IPS-NIHi11 (cell line): ENCODE measurements around the gene CLEC4M.
"Not testable (repeated sequence)": the region's sequence is repeated elsewhere in the genome, so short reads cannot be mapped to it uniquely, and the experiment has no call there.

Experiments
- DNase-seq: peaks from one replicate; pipeline ENCODE4 v3.0.0; 2012; ENCODE audit warnings: mixed read lengths, low spot score

Gene CLEC4M

GRCh38 chr19:7773841-7774240, 10.8 kb downstream of the CLEC4M start:
- DNase-seq: no peak

- no peak for DNase-seq
Measured at GRCh38 chr19:7775761-7776160, 12.7 kb downstream of the CLEC4M start.

- DNase-seq: no peak
Measured at GRCh38 chr19:7778081-7778480, 15.0 kb downstream of the CLEC4M start.

- no peak for DNase-seq
Measured at GRCh38 chr19:7779631-7780486, 16.8 kb downstream of the CLEC4M start.

- DNase-seq: no peak
Measured at GRCh38 chr19:7781157-7781556, 18.1 kb downstream of the CLEC4M start.

- no peak for DNase-seq
Measured at GRCh38 chr19:7783991-7784423, 21.0 kb downstream of the CLEC4M start.

GRCh38 chr19:7784856-7785255, 21.8 kb downstream of the CLEC4M start:
- DNase-seq: no peak

- peak; percentile 66 for DNase-seq
Measured at GRCh38 chr19:7787141-7787540, 24.1 kb downstream of the CLEC4M start.

- DNase-seq: no peak
Measured at GRCh38 chr19:7787602-7788177, 24.6 kb downstream of the CLEC4M start.

- DNase-seq: peak; percentile 27
Measured at GRCh38 chr19:7788178-7788932, 25.3 kb downstream of the CLEC4M start.

- no peak for DNase-seq
Measured at GRCh38 chr19:7788933-7789323, 25.9 kb downstream of the CLEC4M start.

- DNase-seq: peak; percentile 83
Measured at GRCh38 chr19:7789447-7789846, 26.4 kb downstream of the CLEC4M start.

- DNase-seq: no peak
Measured at GRCh38 chr19:7790416-7790815, 27.4 kb downstream of the CLEC4M start.

GRCh38 chr19:7792281-7792680, 29.2 kb downstream of the CLEC4M start:
- DNase-seq: no peak

GRCh38 chr19:7792701-7793100, 29.7 kb downstream of the CLEC4M start:
- DNase-seq: not testable (repeated sequence)

- DNase-seq: no peak
Measured at GRCh38 chr19:7793493-7793892, 30.4 kb downstream of the CLEC4M start.

- DNase-seq: no peak
Measured at GRCh38 chr19:7795555-7796161, 32.6 kb downstream of the CLEC4M start.

GRCh38 chr19:7799640-7800355, 36.8 kb downstream of the CLEC4M start:
- DNase-seq: peak; percentile 67

GRCh38 chr19:7801020-7801570, 38.1 kb downstream of the CLEC4M start:
- DNase-seq: no peak

GRCh38 chr19:7806234-7806633, 43.2 kb downstream of the CLEC4M start:
- no peak for DNase-seq

GRCh38 chr19:7806876-7807275, 43.8 kb downstream of the CLEC4M start:
- no peak for DNase-seq
